Spleen (tissue), 11 donors: ENCODE measurements around the gene ABCA9. TPM values are rescaled to one million over a fixed set of nuclear protein-coding genes. Genes with fewer than 3 reads are reported as not detected.

Source experiments
- DNase-seq: peaks from one replicate; pipeline ENCODE4 v3.0.0-alpha.2; 2020
- H3K27ac ChIP-seq, 8 donors: fragments of 200-600 bp; sonication (generic) in 7 of 8; 1 replicate in 4 of 8; 2 replicates in 4 of 8; pipeline versions ENCODE4 v1.5.0 to v1.8.0; 2016 to 2021; ENCODE audit warnings: inconsistent platforms in 4 of 8, mild to moderate bottlenecking in 4 of 8, moderate library complexity in 1 of 8
- H3K27me3 ChIP-seq, 7 donors: fragments of 200-600 bp; sonication (generic) in 6 of 7; replicated peaks in 1 of 7; 1 replicate in 4 of 7; 2 replicates in 3 of 7; pipeline versions ENCODE4 v1.5.0 to v1.8.0; 2016 to 2021; ENCODE audit warnings: inconsistent platforms in 3 of 7, mild to moderate bottlenecking in 1 of 7
- H3K36me3 ChIP-seq, 6 donors: fragments of 200-600 bp; sonication (generic) in 5 of 6; 1 replicate in 4 of 6; 2 replicates in 2 of 6; pipeline versions ENCODE4 v1.5.0 to v1.8.0; 2016 to 2021; ENCODE audit warnings: inconsistent platforms in 2 of 6
- H3K4me1 ChIP-seq, 6 donors: fragments of 200-600 bp; sonication (generic) in 5 of 6; 1 replicate in 3 of 6; 2 replicates in 3 of 6; pipeline versions ENCODE4 v1.5.0 to v1.8.0; 2016 to 2021; ENCODE audit warnings: inconsistent platforms in 3 of 6
- H3K4me3 ChIP-seq, 8 donors: fragments of 200-600 bp; sonication (generic) in 7 of 8; 1 replicate in 4 of 8; 2 replicates in 4 of 8; pipeline versions ENCODE4 v1.5.0 to v1.8.0; 2016 to 2021; ENCODE audit warnings: inconsistent platforms in 4 of 8, mild to moderate bottlenecking in 4 of 8, moderate library complexity in 2 of 8
- H3K9me3 ChIP-seq, 8 donors: fragments of 200-600 bp; sonication (generic) in 7 of 8; 1 replicate in 4 of 8; 2 replicates in 4 of 8; pipeline versions ENCODE4 v1.5.0 to v1.8.0; 2016 to 2021; ENCODE audit warnings: inconsistent platforms in 4 of 8
- CTCF ChIP-seq, 11 experiments: fragments of 200-600 bp in 7 of 11; fragments of 450-650 bp in 4 of 11; sonication (generic) in 4 of 11; IDR thresholded peaks in 8 of 11; conservative IDR thresholded peaks in 3 of 11; 1 replicate in 7 of 11; 2 replicates in 4 of 11; pipeline versions ENCODE4 v1.4.0 to v1.8.0; 2016 to 2021; ENCODE audit warnings: antibody characterized with exemption in 11 of 11, inconsistent platforms in 4 of 11, mild to moderate bottlenecking in 1 of 11
- POLR2A ChIP-seq, 3 donors: fragments of 450-650 bp; IDR thresholded peaks; one replicate each; pipeline ENCODE4 v1.5.1; 2017; ENCODE audit warnings: antibody characterized with exemption in 3 of 3, mild to moderate bottlenecking in 1 of 3
- POLR2AphosphoS5 ChIP-seq, 3 donors: sonication (generic); formaldehyde crosslinking; IDR thresholded peaks; one replicate each; pipeline ENCODE4 v1.5.1; 2017; ENCODE audit warnings: antibody characterized with exemption in 3 of 3
- WGBS, 5 donors: extraction: QIAGEN DNeasy Blood & Tissue Kit in 3 of 5; methylation state at CpG; one replicate each; pipeline versions ENCODE4 v1.1.5 to v1.1.7; 2013 to 2018; 5-methylcytosine and 5-hydroxymethylcytosine counted together
- intact Hi-C: fragments of 100-400 bp; cut with DNase I; formaldehyde crosslinking; loops from one replicate; pipeline ENCODE4 v1.15.0; 2023; ENCODE audit warnings: low total_unique reads
- polyA plus RNA-seq, 3 donors: library from polyadenylated mRNA; stranded (reverse); fragments of 200-250 nt; gene quantifications; one replicate each; pipeline ENCODE4 v1.2.1, GENCODE V29; 2013
- total RNA-seq, 7 donors: library from RNA; depleted of rRNA in 3 of 7; stranded (reverse); fragments of >200 nt in 3 of 7; fragmentation: NEBNext Ultra II Directional in 4 of 7; extraction: Animal tissue kit (Norgen Biotek cat#: 25700) in 4 of 7; gene quantifications; one replicate each; pipeline versions ENCODE4 v1.1.0 to v1.2.1, GENCODE V29; 2016 to 2021
- donor health status: healthy with polysubstance abuse.
- donor health status: DM: no; HTN: no; CAD: no; lungs with moderate emphysema.
- donor health status: DM: no; HTN: no; CAD: no.
- donor health status: Bipolar disorder and iron deficiency.
- donor health status: healthy.
- donor health status: DM: no; HTN: no; CAD: no.
- donor health status: DM: yes; HTN: yes; CAD: no.

The ABCA9 gene
- total and polyA plus RNA-seq, 10 donors = 0.30 to 5.7 (median 1.1) TPM

GRCh38 chr17:69059458-69060175, 1.1 kb downstream of the ABCA9 start:
- TF ChIP-seq POLR2AphosphoS5 (IDR thresholded peaks at IDR 0.05) (no peak), CTCF (IDR thresholded peaks at IDR 0.05 in 8 of 11, conservative IDR thresholded peaks at IDR 0.05 in 3 of 11) (no peak), POLR2A (IDR thresholded peaks at IDR 0.05) (no peak)
- no peak for DNase-seq
- Histone ChIP-seq H3K27ac (no peak overlapping the region), H3K4me1 (peaks cover 0 to 5% (median 0%) of the 10 kb centered on the region in 6 donors), H3K9me3 (peaks cover 0 to 19% (median 9%) of the 10 kb centered on the region in 8 donors), H3K36me3 (no peaks in the 10 kb centered on the region), H3K27me3 (no peaks in the 10 kb centered on the region), H3K4me3 (no peak overlapping the region)
- WGBS, 5 donors = 76 to 86% (median 81%) methylated on average over 7 of the region's 7 CpGs
- intact Hi-C loops = no loop called here

GRCh38 chr17:69058165-69058564, 2.6 kb downstream of the ABCA9 start:
- no peak for DNase-seq
- H3K36me3 ChIP-seq = no peaks in the 10 kb centered on the region
- 91 to 96% (median 92%) methylated on average over 1 of the region's 1 CpG for WGBS, 5 donors
- peaks cover 0 to 19% (median 9%) of the 10 kb centered on the region in 8 donors for H3K9me3 ChIP-seq
- no peak overlapping the region for H3K4me3 ChIP-seq
- peaks cover 0 to 5% (median 0%) of the 10 kb centered on the region in 6 donors for H3K4me1 ChIP-seq
- TF ChIP-seq POLR2A (IDR thresholded peaks at IDR 0.05) (no peak), CTCF (IDR thresholded peaks at IDR 0.05 in 8 of 11, conservative IDR thresholded peaks at IDR 0.05 in 3 of 11) (no peak), POLR2AphosphoS5 (IDR thresholded peaks at IDR 0.05) (no peak)
- no peaks in the 10 kb centered on the region for H3K27me3 ChIP-seq
- H3K27ac ChIP-seq = no peak overlapping the region
- intact Hi-C loops = no loop called here

- 88 to 98% (median 93%) methylated on average over 1 of the region's 1 CpG for WGBS, 5 donors
- Histone ChIP-seq H3K27ac (no peak overlapping the region), H3K9me3 (peaks cover 0 to 19% (median 9%) of the 10 kb centered on the region in 8 donors), H3K36me3 (no peaks in the 10 kb centered on the region), H3K4me3 (no peak overlapping the region), H3K4me1 (peaks cover 0 to 5% (median 0%) of the 10 kb centered on the region in 6 donors), H3K27me3 (no peaks in the 10 kb centered on the region)
- no peak for TF ChIP-seq POLR2A (IDR thresholded peaks at IDR 0.05)
- intact Hi-C loops = no loop called here
- DNase-seq = no peak
Measured at GRCh38 chr17:69057280-69057679, 3.4 kb downstream of the ABCA9 start.

GRCh38 chr17:69056179-69056823, 4.4 kb downstream of the ABCA9 start:
- peaks cover 0 to 5% (median 0%) of the 10 kb centered on the region in 6 donors for H3K4me1 ChIP-seq
- H3K9me3 ChIP-seq = peaks cover 0 to 19% (median 9%) of the 10 kb centered on the region in 8 donors
- no peaks in the 10 kb centered on the region for H3K36me3 ChIP-seq
- no peak overlapping the region for H3K4me3 ChIP-seq
- intact Hi-C loops = no loop called here
- H3K27me3 ChIP-seq = no peaks in the 10 kb centered on the region
- WGBS, 5 donors = 81 to 94% (median 83%) methylated on average over 3 of the region's 3 CpGs
- H3K27ac ChIP-seq = no peak overlapping the region
- TF ChIP-seq POLR2A (IDR thresholded peaks at IDR 0.05) (no peak), CTCF (IDR thresholded peaks at IDR 0.05 in 8 of 11, conservative IDR thresholded peaks at IDR 0.05 in 3 of 11) (no peak), POLR2AphosphoS5 (IDR thresholded peaks at IDR 0.05) (no peak)
- no peak for DNase-seq
